ENCODE results near the gene RASGRF2. TPM values are rescaled to one million over a fixed set of nuclear protein-coding genes. Genes with fewer than 3 reads are reported as not detected.

RASGRF2 gene
- total and polyA plus RNA-seq, 2 of the 8 experiments (the other 6 are each of a cell fraction or from before 2014, with no cell fraction given) = 2.6 to 29.5 TPM

- TF ChIP-seq CHD7 (IDR thresholded peaks at IDR 0.05; ENCODE audit: insufficient replicate concordance, low read length) (no peak), KDM4A (IDR thresholded peaks at IDR 0.05; ENCODE audit: low read depth, low read length, severe bottlenecking) (no peak)
Observed at GRCh38 chr5:81115261-81115660, 155.1 kb downstream of the RASGRF2 start (continued).

Data from H1 (cell line).